Hippocampal formation (tissue), 2 donors: ENCODE measurements around the gene AP1G1.
"Not testable (repeated sequence)": the region's sequence is repeated elsewhere in the genome, so short reads cannot be mapped to it uniquely, and the experiment has no call there.

ENCODE experiments used
- DNase-seq, 2 donors: peaks; one replicate each; lab custom pipeline; 2025; lab: John Stamatoyannopoulos, UW

The AP1G1 gene

GRCh38 chr16:71700831-71701230 lies 107.8 kb downstream of the AP1G1 start:
- no peak for DNase-seq

GRCh38 chr16:71698491-71698890 lies 110.1 kb downstream of the AP1G1 start:
- no peak for DNase-seq

- no peak for DNase-seq
Observed at GRCh38 chr16:71693164-71693563, 115.5 kb downstream of the AP1G1 start.

- DNase-seq: no peak
Observed at GRCh38 chr16:71689901-71690300, 118.7 kb downstream of the AP1G1 start.

GRCh38 chr16:71687861-71688260 lies 120.8 kb downstream of the AP1G1 start:
- DNase-seq: no peak

- not testable (repeated sequence) for DNase-seq
Observed at GRCh38 chr16:71684280-71684679, 124.4 kb downstream of the AP1G1 start.

GRCh38 chr16:71681360-71681759 lies 127.3 kb downstream of the AP1G1 start:
- DNase-seq: no peak
